IMR-90 (cell line): Measurements from ENCODE around the gene ARL4C. TPM values are rescaled to one million over a fixed set of nuclear protein-coding genes. Genes with fewer than 3 reads are reported as not detected.

Experiments used
- ATAC-seq: fragments of 200-7000 bp; cut with Tn5 transposase; 2 replicates; pipeline ENCODE4 v1.9.1; 2020; ENCODE audit warnings: low read depth, mild to moderate bottlenecking, moderate library complexity
- BruUV-seq: library from RNA; stranded (reverse); fragments of 400-500 nt; replicated peaks from 2 replicates; lab custom pipeline; 2021; lab: Mats Ljungman, UMichigan
- CTCF ChIA-PET: fragments of 300-600 bp; formaldehyde crosslinking; extraction: SDS; loops from one replicate; lab custom pipeline; 2021; ENCODE audit warnings: antibody characterized with exemption; lab: Yijun Ruan, JAX
- POLR2A ChIA-PET: fragments of 300-600 bp; sonication (Branson Sonifier 250); formaldehyde crosslinking; loops from one replicate; lab custom pipeline; 2022; ENCODE audit warnings: antibody characterized with exemption; ENCODE audit not compliant: unreplicated experiment; lab: Charles Lee
- DNase-seq: peaks from one replicate; pipeline ENCODE4 v3.0.0; 2013
- H2AFZ ChIP-seq: replicated peaks from 2 replicates; pipeline ENCODE3; 2013; ENCODE audit warnings: low read length, mild to moderate bottlenecking; ENCODE audit not compliant: poor library complexity
- H2AK5ac ChIP-seq: 2 replicates; pipeline ENCODE4 v1.6.1; 2013; ENCODE audit warnings: low read depth, low read length, inconsistent platforms
- H2AK9ac ChIP-seq: replicated peaks from 2 replicates; pipeline ENCODE3; 2013; ENCODE audit warnings: mild to moderate bottlenecking, low read depth, low read length, moderate library complexity; ENCODE audit not compliant: poor library complexity
- H2BK120ac ChIP-seq: 2 replicates; pipeline ENCODE4 v1.6.1; 2013; ENCODE audit warnings: low read depth, low read length, inconsistent platforms
- H2BK15ac ChIP-seq: 3 replicates; pipeline ENCODE4 v1.6.1; 2013; ENCODE audit warnings: low read depth, low read length, inconsistent platforms
- H2BK20ac ChIP-seq: 2 replicates; pipeline ENCODE4 v1.6.1; 2013; ENCODE audit warnings: low read depth, mild to moderate bottlenecking, inconsistent platforms, low read length, moderate library complexity
- H2BK5ac ChIP-seq: 2 replicates; pipeline ENCODE4 v1.6.1; 2013; ENCODE audit warnings: mild to moderate bottlenecking, low read depth, low read length, inconsistent platforms; ENCODE audit not compliant: poor library complexity, severe bottlenecking
- H3K14ac ChIP-seq: replicated peaks from 2 replicates; pipeline ENCODE4 v1.6.1; 2013; ENCODE audit warnings: low read depth, low read length, inconsistent platforms
- H3K18ac ChIP-seq: 2 replicates; pipeline ENCODE4 v1.6.1; 2013; ENCODE audit warnings: low read depth, low read length, control low read depth
- H3K23ac ChIP-seq: 2 replicates; pipeline ENCODE4 v1.6.1; 2013; ENCODE audit warnings: low read depth, low read length, inconsistent platforms
- H3K27ac ChIP-seq: 2 replicates; pipeline ENCODE4 v1.5.1; 2013; ENCODE audit warnings: mild to moderate bottlenecking, control low read depth, low read length; ENCODE audit not compliant: insufficient read depth
- H3K27me3 ChIP-seq: 2 replicates; pipeline ENCODE4 v1.6.1; 2013; ENCODE audit warnings: low read length; ENCODE audit not compliant: control insufficient read depth, insufficient read depth
- H3K36me3 ChIP-seq: 2 replicates; pipeline ENCODE4 v1.6.1; 2013; ENCODE audit warnings: low read length, mixed read lengths; ENCODE audit not compliant: control insufficient read depth, insufficient read depth
- H3K4ac ChIP-seq: 2 replicates; pipeline ENCODE4 v1.6.1; 2013; ENCODE audit warnings: low read depth, low read length, inconsistent platforms
- H3K4me1 ChIP-seq: 2 replicates; pipeline ENCODE4 v1.6.1; 2013; ENCODE audit warnings: low read length, mixed read lengths; ENCODE audit not compliant: control insufficient read depth, insufficient read depth
- H3K4me2 ChIP-seq: 2 replicates; pipeline ENCODE4 v1.6.1; 2013; ENCODE audit warnings: low read depth, mild to moderate bottlenecking, control low read depth, low read length, moderate library complexity
- H3K4me3 ChIP-seq: 2 replicates; pipeline ENCODE4 v1.5.1; 2013; ENCODE audit warnings: low read depth, mild to moderate bottlenecking, control low read depth, low read length, moderate library complexity; ENCODE audit not compliant: insufficient read depth
- H3K56ac ChIP-seq: 2 replicates; pipeline ENCODE4 v1.6.1; 2013; ENCODE audit warnings: low read length, inconsistent platforms; ENCODE audit not compliant: insufficient read depth; ENCODE audit errors: extremely low read depth
- H3K79me1 ChIP-seq, 2 experiments: 2 replicates each; pipeline ENCODE4 v1.6.1; 2013; ENCODE audit warnings: low read length in 2 of 2, inconsistent platforms in 1 of 2, low read depth in 1 of 2
- H3K9ac ChIP-seq: 2 replicates; pipeline ENCODE4 v1.6.1; 2013; ENCODE audit warnings: low read depth, low read length, control low read depth
- H3K9me1 ChIP-seq: 2 replicates; pipeline ENCODE4 v1.6.1; 2013; ENCODE audit warnings: low read length, inconsistent platforms; ENCODE audit not compliant: insufficient read depth
- H3K9me3 ChIP-seq: 2 replicates; pipeline ENCODE4 v1.6.1; 2013; ENCODE audit warnings: low read length; ENCODE audit not compliant: control insufficient read depth, insufficient read depth
- H4K20me1 ChIP-seq: 2 replicates; pipeline ENCODE4 v1.6.1; 2013; ENCODE audit warnings: low read length, inconsistent platforms; ENCODE audit not compliant: insufficient read depth
- H4K5ac ChIP-seq: 2 replicates; pipeline ENCODE4 v1.6.1; 2013; ENCODE audit warnings: mild to moderate bottlenecking, low read depth, low read length, control low read depth
- H4K8ac ChIP-seq, 2 experiments: 2 replicates each; pipeline ENCODE4 v1.6.1; 2013; ENCODE audit warnings: low read depth in 2 of 2, low read length in 2 of 2, control low read depth in 1 of 2, inconsistent platforms in 1 of 2
- H4K91ac ChIP-seq: 2 replicates; pipeline ENCODE4 v1.6.1; 2013; ENCODE audit warnings: low read depth, low read length, inconsistent platforms; ENCODE audit not compliant: insufficient read depth
- ELK1 ChIP-seq: fragments of 150-350 bp; IDR thresholded peaks from 2 replicates; pipeline ENCODE4 v1.6.1; 2016; ENCODE audit warnings: low read depth, mild to moderate bottlenecking, low read length, moderate library complexity, borderline replicate concordance
- FOS ChIP-seq: fragments of 150-350 bp; IDR thresholded peaks from 2 replicates; pipeline ENCODE4 v1.6.1; 2016; ENCODE audit warnings: low read depth, low read length
- POLR2A ChIP-seq: IDR thresholded peaks from 2 replicates; pipeline ENCODE4 v1.6.1; 2012; ENCODE audit warnings: mild to moderate bottlenecking, low read depth, low read length
- RCOR1 ChIP-seq: IDR thresholded peaks from 2 replicates; pipeline ENCODE4 v1.6.1; 2012; ENCODE audit warnings: mild to moderate bottlenecking, low read length, improper control_type of control experiment; ENCODE audit not compliant: insufficient replicate concordance
- SMC3 ChIP-seq: fragments of 150-350 bp; IDR thresholded peaks from 2 replicates; pipeline ENCODE4 v1.6.1; 2016; ENCODE audit warnings: low read depth, mild to moderate bottlenecking, antibody characterized with exemption, low read length, moderate library complexity
- USF2 ChIP-seq: fragments of 150-350 bp; IDR thresholded peaks from 2 replicates; pipeline ENCODE4 v1.6.1; 2017; ENCODE audit warnings: mild to moderate bottlenecking, antibody characterized with exemption, low read length, low read depth
- WGBS, 2 experiments: methylation state at CpG; one replicate each; pipeline versions ENCODE4 v1.1.5 to v1.1.7; 2013; ENCODE audit warnings: missing lambda C conversion rate in 2 of 2; ENCODE audit not compliant: insufficient read length in 1 of 2; ENCODE audit errors: extremely low coverage in 2 of 2; 5-methylcytosine and 5-hydroxymethylcytosine counted together
- dilution Hi-C: fragments of 300-500 bp; cut with HindIII; formaldehyde crosslinking; loops from one replicate; pipeline ENCODE4 v1.14.3; 2018; ENCODE audit warnings: low sequenced_read_pairs; ENCODE audit not compliant: unreplicated experiment
- in situ Hi-C: fragments of 300-500 bp; cut with MboI; formaldehyde crosslinking; loops from 3 replicates; pipeline ENCODE4 v1.14.3; 2019; ENCODE audit warnings: low sequenced_read_pairs, inconsistent platforms, mixed read lengths
- intact Hi-C: fragments of 100-400 bp; cut with micrococcal nuclease; formaldehyde crosslinking; loops from 2 replicates; pipeline ENCODE4 v1.10.0; 2022
- polyA plus RNA-seq, 3 experiments: library from polyadenylated mRNA; depleted of rRNA; stranded (reverse); fragments of >200 nt; gene quantifications; 2 replicates each; pipeline ENCODE4 v1.2.3, GENCODE V29; 2012; ENCODE audit warnings: low replicate concordance in 1 of 3
- total RNA-seq: library from RNA; depleted of rRNA; stranded (reverse); fragments of >200 nt; gene quantifications from 2 replicates; pipeline ENCODE4 v1.2.3, GENCODE V29; 2012

Gene ARL4C
- total and polyA plus RNA-seq, 2 of the 4 experiments (the other 2 are of a cell fraction), result 7.7 to 8.2 TPM

- H3K79me1 ChIP-seq, result no peaks in the 10 kb centered on the region
- H3K36me3 ChIP-seq, result no peaks in the 10 kb centered on the region
- H4K8ac ChIP-seq, result no peak overlapping the region
- peak overlapping the region; percentile 25 for H2AK9ac ChIP-seq
- no peak overlapping the region for H3K23ac ChIP-seq
- H3K4me3 ChIP-seq, result no peak overlapping the region
- 0 out of 2 replicates have a peak overlapping the region, but pooled peaks have one; percentile 47 for H2AK5ac ChIP-seq
- H3K27ac ChIP-seq, result no peak overlapping the region
- ChIA-PET CTCF (interaction anchor here (0.7 kb wide), 1 partner anchor 23 kb away, joined by 4 read pairs; no protein-coding TSS in a partner anchor), POLR2A (no interaction called here)
- no peak for TF ChIP-seq FOS
- no peak for TF ChIP-seq ELK1
- TF ChIP-seq RCOR1, result no peak
- no peak for TF ChIP-seq POLR2A
- no peak for TF ChIP-seq SMC3
- no peak for TF ChIP-seq USF2
- peaks cover 11% of the 10 kb centered on the region for H3K9me1 ChIP-seq
- no TSS peak for BruUV-seq
- no peak overlapping the region for H3K4me2 ChIP-seq
- intact Hi-C loops (no loop called here), in situ Hi-C loops (no loop called here), dilution Hi-C loops (loop anchor here (25.0 kb wide), 1 partner anchor 176 kb away; no protein-coding TSS in a partner anchor)
- no peak overlapping the region for H3K9ac ChIP-seq
- H3K9me3 ChIP-seq, result no peaks in the 10 kb centered on the region
- 0 out of 2 replicates have a peak overlapping the region, but pooled peaks have one; percentile 24 for H2BK20ac ChIP-seq
- H2AFZ ChIP-seq, result peak overlapping the region; percentile 56
- no peak overlapping the region for H3K14ac ChIP-seq
- H3K18ac ChIP-seq, result no peak overlapping the region
- no peak overlapping the region; the same call in 2 of the 3 replicates for H2BK15ac ChIP-seq
- H3K27me3 ChIP-seq, result peaks cover 16% of the 10 kb centered on the region
- peaks cover 3% of the 10 kb centered on the region; the same call in 1 of the 2 replicates for H3K4me1 ChIP-seq
- H3K56ac ChIP-seq, result no peak overlapping the region
- H4K91ac ChIP-seq, result no peak overlapping the region
- H2BK5ac ChIP-seq, result no peak overlapping the region
- H4K5ac ChIP-seq, result no peak overlapping the region
- DNase-seq, result peak; percentile 59
- H2BK120ac ChIP-seq, result no peak overlapping the region
- H3K4ac ChIP-seq, result no peak overlapping the region
- no peaks in the 10 kb centered on the region for H4K20me1 ChIP-seq
- ATAC-seq, result peak; percentile 66
- WGBS, 2 experiments, result 47% methylated on average over 6 of the region's 14 CpGs; no CpG with 5 or more reads in 1 of the 2 experiments
Measured at GRCh38 chr2:234512884-234513669, 16.2 kb upstream of the ARL4C start.
